ENCODE measurements around the gene OR9I1.

The OR9I1 gene
- long read RNA-seq = 0 reads

DNA sequence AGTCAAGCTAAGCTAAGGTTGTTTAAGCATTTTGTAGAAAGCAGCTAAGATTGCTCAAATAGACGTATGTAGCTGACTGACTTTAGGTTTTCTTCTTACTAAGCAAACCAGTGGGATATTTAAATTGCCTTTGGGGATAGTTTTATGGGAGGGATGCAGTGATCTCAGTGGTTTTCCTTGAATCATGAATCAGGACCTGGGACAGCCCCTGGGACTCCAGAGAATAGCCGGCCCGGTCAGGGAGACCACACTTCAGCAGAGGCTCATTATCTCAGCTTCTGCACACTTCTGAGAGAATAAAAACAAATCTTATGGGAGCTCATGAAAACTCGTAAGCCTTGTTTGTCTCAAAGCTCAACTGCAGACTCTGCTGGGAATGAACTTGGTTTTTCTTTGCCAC is at the start of gene OR9I1:
Gene OR9I1, minus strand, starts transcription at position 62 of the 400 bp plus-strand sequence. CDS start 6,086 bp downstream, outside the sequence.
- TF ChIP-seq, protein P1, sequence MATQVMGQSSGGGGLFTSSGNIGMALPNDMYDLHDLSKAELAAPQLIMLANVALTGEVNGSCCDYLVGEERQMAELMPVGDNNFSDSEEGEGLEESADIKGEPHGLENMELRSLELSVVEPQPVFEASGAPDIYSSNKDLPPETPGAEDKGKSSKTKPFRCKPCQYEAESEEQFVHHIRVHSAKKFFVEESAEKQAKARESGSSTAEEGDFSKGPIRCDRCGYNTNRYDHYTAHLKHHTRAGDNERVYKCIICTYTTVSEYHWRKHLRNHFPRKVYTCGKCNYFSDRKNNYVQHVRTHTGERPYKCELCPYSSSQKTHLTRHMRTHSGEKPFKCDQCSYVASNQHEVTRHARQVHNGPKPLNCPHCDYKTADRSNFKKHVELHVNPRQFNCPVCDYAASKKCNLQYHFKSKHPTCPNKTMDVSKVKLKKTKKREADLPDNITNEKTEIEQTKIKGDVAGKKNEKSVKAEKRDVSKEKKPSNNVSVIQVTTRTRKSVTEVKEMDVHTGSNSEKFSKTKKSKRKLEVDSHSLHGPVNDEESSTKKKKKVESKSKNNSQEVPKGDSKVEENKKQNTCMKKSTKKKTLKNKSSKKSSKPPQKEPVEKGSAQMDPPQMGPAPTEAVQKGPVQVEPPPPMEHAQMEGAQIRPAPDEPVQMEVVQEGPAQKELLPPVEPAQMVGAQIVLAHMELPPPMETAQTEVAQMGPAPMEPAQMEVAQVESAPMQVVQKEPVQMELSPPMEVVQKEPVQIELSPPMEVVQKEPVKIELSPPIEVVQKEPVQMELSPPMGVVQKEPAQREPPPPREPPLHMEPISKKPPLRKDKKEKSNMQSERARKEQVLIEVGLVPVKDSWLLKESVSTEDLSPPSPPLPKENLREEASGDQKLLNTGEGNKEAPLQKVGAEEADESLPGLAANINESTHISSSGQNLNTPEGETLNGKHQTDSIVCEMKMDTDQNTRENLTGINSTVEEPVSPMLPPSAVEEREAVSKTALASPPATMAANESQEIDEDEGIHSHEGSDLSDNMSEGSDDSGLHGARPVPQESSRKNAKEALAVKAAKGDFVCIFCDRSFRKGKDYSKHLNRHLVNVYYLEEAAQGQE (IDR thresholded peaks at IDR 0.05; ENCODE audit: insufficient replicate concordance, low read depth) = peak; percentile 65
- no peak for TF ChIP-seq SPI1 (IDR thresholded peaks at IDR 0.05; ENCODE audit: borderline replicate concordance, low read depth)
- TF ChIP-seq, protein P2, sequence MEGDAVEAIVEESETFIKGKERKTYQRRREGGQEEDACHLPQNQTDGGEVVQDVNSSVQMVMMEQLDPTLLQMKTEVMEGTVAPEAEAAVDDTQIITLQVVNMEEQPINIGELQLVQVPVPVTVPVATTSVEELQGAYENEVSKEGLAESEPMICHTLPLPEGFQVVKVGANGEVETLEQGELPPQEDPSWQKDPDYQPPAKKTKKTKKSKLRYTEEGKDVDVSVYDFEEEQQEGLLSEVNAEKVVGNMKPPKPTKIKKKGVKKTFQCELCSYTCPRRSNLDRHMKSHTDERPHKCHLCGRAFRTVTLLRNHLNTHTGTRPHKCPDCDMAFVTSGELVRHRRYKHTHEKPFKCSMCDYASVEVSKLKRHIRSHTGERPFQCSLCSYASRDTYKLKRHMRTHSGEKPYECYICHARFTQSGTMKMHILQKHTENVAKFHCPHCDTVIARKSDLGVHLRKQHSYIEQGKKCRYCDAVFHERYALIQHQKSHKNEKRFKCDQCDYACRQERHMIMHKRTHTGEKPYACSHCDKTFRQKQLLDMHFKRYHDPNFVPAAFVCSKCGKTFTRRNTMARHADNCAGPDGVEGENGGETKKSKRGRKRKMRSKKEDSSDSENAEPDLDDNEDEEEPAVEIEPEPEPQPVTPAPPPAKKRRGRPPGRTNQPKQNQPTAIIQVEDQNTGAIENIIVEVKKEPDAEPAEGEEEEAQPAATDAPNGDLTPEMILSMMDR (IDR thresholded peaks at IDR 0.05; ENCODE audit: insufficient read depth, low read length) = no peak
- no peak for TF ChIP-seq GABPA (IDR thresholded peaks at IDR 0.05; ENCODE audit: low read depth)
- H3K27me3 ChIP-seq (ENCODE audit: insufficient read depth, poor library complexity, severe bottlenecking) = no peaks in the 10 kb centered on the region
- no peak within 1 kb of the TSS for H3K4me3 ChIP-seq (replicated peaks; ENCODE audit: insufficient read depth, low read length)
- no peak within 1 kb of the TSS for H3K27ac ChIP-seq (replicated peaks)
- no peak for DNase-seq (ENCODE audit: low read depth in 1 of 2, low spot score in 1 of 2)

DNA sequence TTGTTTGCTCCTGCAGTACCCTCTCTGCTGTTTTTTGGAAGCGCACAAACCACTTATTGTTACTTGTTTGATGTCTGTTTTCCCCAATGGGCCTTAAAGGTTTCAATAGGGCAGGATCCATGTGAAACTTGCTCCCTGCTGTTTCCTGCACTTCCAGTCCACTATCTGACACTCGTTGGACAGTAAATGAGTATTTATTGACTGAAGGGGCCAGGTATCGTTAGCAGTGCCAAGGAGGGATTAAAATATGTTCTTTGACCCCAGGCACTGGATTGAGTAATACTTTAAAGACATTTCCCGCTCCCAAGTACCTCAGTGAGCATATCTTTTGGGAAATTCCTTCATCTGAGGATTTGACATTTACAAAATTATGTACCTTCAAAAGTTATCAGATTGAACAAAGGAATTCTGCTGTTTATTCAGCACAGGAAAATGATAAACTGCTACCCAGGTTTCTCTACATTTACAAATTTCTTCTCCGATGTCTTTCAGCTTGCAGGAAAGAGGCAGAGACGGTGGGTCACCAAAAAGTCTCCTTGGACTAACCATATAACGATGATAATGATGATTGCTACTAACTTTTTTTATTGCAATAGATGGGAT is 40.3 kb upstream of the OR9I1 start:
- no peak for DNase-seq (ENCODE audit: low read depth in 1 of 2, low spot score in 1 of 2)
- TF ChIP-seq GABPA (IDR thresholded peaks at IDR 0.05; ENCODE audit: low read depth) = no peak
- no peak for TF ChIP-seq POLR2AphosphoS5 (IDR thresholded peaks at IDR 0.05; ENCODE audit: low read depth)
- no peak for TF ChIP-seq SPI1 (IDR thresholded peaks at IDR 0.05; ENCODE audit: borderline replicate concordance, low read depth)
- Histone ChIP-seq H3K27ac (replicated peaks) (no peak overlapping the region), H3K27me3 (ENCODE audit: insufficient read depth, poor library complexity, severe bottlenecking) (no peaks in the 10 kb centered on the region), H3K4me3 (replicated peaks; ENCODE audit: insufficient read depth, low read length) (no peak overlapping the region)

- H3K4me3 ChIP-seq (replicated peaks; ENCODE audit: insufficient read depth, low read length) = no peak overlapping the region
- no peaks in the 10 kb centered on the region for H3K27me3 ChIP-seq (ENCODE audit: insufficient read depth, poor library complexity, severe bottlenecking)
- TF ChIP-seq, protein P2 (IDR thresholded peaks at IDR 0.05; ENCODE audit: insufficient read depth, low read length) = no peak
- TF ChIP-seq POLR2AphosphoS5 (IDR thresholded peaks at IDR 0.05; ENCODE audit: low read depth) = no peak
- TF ChIP-seq, protein P1 (IDR thresholded peaks at IDR 0.05; ENCODE audit: insufficient replicate concordance, low read depth) = no peak
- TF ChIP-seq GABPA (IDR thresholded peaks at IDR 0.05; ENCODE audit: low read depth) = no peak
- no peak for TF ChIP-seq SPI1 (IDR thresholded peaks at IDR 0.05; ENCODE audit: borderline replicate concordance, low read depth)
- DNase-seq (ENCODE audit: low read depth in 1 of 2, low spot score in 1 of 2) = no peak
- no peak overlapping the region for H3K27ac ChIP-seq (replicated peaks)
Observed at GRCh38 chr11:58164990-58165389, 39.7 kb upstream of the OR9I1 start.

GRCh38 chr11:58164389-58164788 is 39.1 kb upstream of the OR9I1 start:
- Histone ChIP-seq H3K4me3 (replicated peaks; ENCODE audit: insufficient read depth, low read length) (no peak overlapping the region), H3K27me3 (ENCODE audit: insufficient read depth, poor library complexity, severe bottlenecking) (no peaks in the 10 kb centered on the region), H3K27ac (replicated peaks) (no peak overlapping the region)
- TF ChIP-seq, protein P1 (IDR thresholded peaks at IDR 0.05; ENCODE audit: insufficient replicate concordance, low read depth) = no peak
- TF ChIP-seq SPI1 (IDR thresholded peaks at IDR 0.05; ENCODE audit: borderline replicate concordance, low read depth) = no peak
- no peak for TF ChIP-seq GABPA (IDR thresholded peaks at IDR 0.05; ENCODE audit: low read depth)
- TF ChIP-seq, protein P2 (IDR thresholded peaks at IDR 0.05; ENCODE audit: insufficient read depth, low read length) = no peak
- TF ChIP-seq POLR2AphosphoS5 (IDR thresholded peaks at IDR 0.05; ENCODE audit: low read depth) = no peak
- DNase-seq (ENCODE audit: low read depth in 1 of 2, low spot score in 1 of 2) = no peak
